HepG2 (cell line): ENCODE data around the gene SRSF7. TPM values are rescaled to one million over a fixed set of nuclear protein-coding genes. Genes with fewer than 3 reads are reported as not detected.

Experiments used
- EHMT2 ChIP-seq: fragments of 200-600 bp; sonication (generic); IDR thresholded peaks from 2 replicates; pipeline ENCODE4 v1.7.0; 2017; ENCODE audit warnings: antibody characterized with exemption, low read depth, low read length, borderline replicate concordance
- FOSL1 ChIP-seq: sonication (generic); formaldehyde crosslinking; IDR thresholded peaks from 2 replicates; pipeline ENCODE4 v1.9.0; 2021; ENCODE audit warnings: missing genetic modification reagents, borderline replicate concordance
- GABPA ChIP-seq, 2 experiments: IDR thresholded peaks; 2 replicates each; pipeline ENCODE4 v1.6.1; 2011 to 2016; ENCODE audit warnings: low read depth in 2 of 2, low read length in 1 of 2, missing biosample characterization in 1 of 2, missing genetic modification characterization in 1 of 2
- HOXA5 ChIP-seq: sonication (generic); formaldehyde crosslinking; IDR thresholded peaks from 2 replicates; pipeline ENCODE4 v1.4.0; 2020; ENCODE audit warnings: missing genetic modification reagents
- KAT7 ChIP-seq: IDR thresholded peaks from 2 replicates; pipeline ENCODE4 v1.6.1; 2018; ENCODE audit warnings: borderline replicate concordance, missing compliant biosample characterization
- LCORL ChIP-seq, 2 experiments: fragments of 450-650 bp in 1 of 2; sonication (generic) in 1 of 2; formaldehyde crosslinking in 1 of 2; IDR thresholded peaks; 2 replicates each; pipeline versions ENCODE4 v1.5.0 to v1.6.1; 2017 to 2020; ENCODE audit warnings: antibody characterized with exemption in 1 of 2, missing genetic modification reagents in 1 of 2
- MEF2D ChIP-seq: sonication (generic); formaldehyde crosslinking; IDR thresholded peaks from 2 replicates; pipeline ENCODE4 v1.5.1; 2020; ENCODE audit warnings: mild to moderate bottlenecking, missing genetic modification reagents
- POLR2AphosphoS2 ChIP-seq: IDR thresholded peaks from 2 replicates; pipeline ENCODE4 v1.6.1; 2011; ENCODE audit warnings: low read depth, low read length, improper control_type of control experiment
- SALL1 ChIP-seq: sonication (generic); formaldehyde crosslinking; IDR thresholded peaks from 2 replicates; pipeline ENCODE4 v1.8.0; 2022; ENCODE audit warnings: mild to moderate bottlenecking, missing genetic modification reagents
- SYNCRIP ChIP-seq: fragments of 200-400 bp; formaldehyde crosslinking; IDR thresholded peaks from 2 replicates; pipeline ENCODE4 v1.6.1; 2018; ENCODE audit warnings: mild to moderate bottlenecking, low read depth, low read length; ENCODE audit not compliant: insufficient read depth
- TGIF2 ChIP-seq: IDR thresholded peaks from 2 replicates; pipeline ENCODE4 v1.6.1; 2016; ENCODE audit warnings: control low read depth, missing compliant biosample characterization
- THAP11 ChIP-seq: IDR thresholded peaks from 2 replicates; pipeline ENCODE4 v1.6.1; 2016; ENCODE audit warnings: missing biosample characterization, missing genetic modification reagents
- TRIM24 ChIP-seq: sonication (generic); formaldehyde crosslinking; IDR thresholded peaks from 2 replicates; pipeline ENCODE4 v1.8.0; 2022; ENCODE audit warnings: mild to moderate bottlenecking, missing genetic modification reagents
- ZBTB3 ChIP-seq: sonication (generic); formaldehyde crosslinking; IDR thresholded peaks from 2 replicates; pipeline ENCODE4 v1.4.0; 2020; ENCODE audit warnings: low read depth, mild to moderate bottlenecking, moderate library complexity, missing genetic modification reagents, borderline replicate concordance
- ZFX ChIP-seq: sonication (generic); formaldehyde crosslinking; IDR thresholded peaks from 2 replicates; pipeline ENCODE4 v1.4.0; 2020; ENCODE audit warnings: mild to moderate bottlenecking, low read depth, missing genetic modification reagents, moderate library complexity
- ZKSCAN8 ChIP-seq: IDR thresholded peaks from 2 replicates; pipeline ENCODE4 v1.6.1; 2016; ENCODE audit warnings: borderline replicate concordance, missing genetic modification reagents, missing compliant biosample characterization
- ZNF207 ChIP-seq: fragments of 450-650 bp; IDR thresholded peaks from 2 replicates; pipeline ENCODE4 v1.6.1; 2016; ENCODE audit warnings: antibody characterized with exemption, borderline replicate concordance
- ZNF274 ChIP-seq: sonication (generic); formaldehyde crosslinking; IDR thresholded peaks from 2 replicates; pipeline ENCODE4 v1.5.1; 2020; ENCODE audit warnings: mild to moderate bottlenecking, missing genetic modification reagents
- ZNF510 ChIP-seq: sonication (generic); formaldehyde crosslinking; IDR thresholded peaks from 2 replicates; pipeline ENCODE4 v1.4.0; 2020; ENCODE audit warnings: low read depth, mild to moderate bottlenecking, missing genetic modification reagents
- ZNF546 ChIP-seq: sonication (generic); formaldehyde crosslinking; conservative IDR thresholded peaks from 2 replicates; pipeline ENCODE4 v1.8.1; 2023; ENCODE audit warnings: mild to moderate bottlenecking, missing genetic modification reagents
- ZNF839 ChIP-seq: sonication (generic); formaldehyde crosslinking; IDR thresholded peaks from 2 replicates; pipeline ENCODE4 v1.4.0; 2020; ENCODE audit warnings: missing genetic modification reagents, mild to moderate bottlenecking, borderline replicate concordance
- ZNF878 ChIP-seq: sonication (generic); formaldehyde crosslinking; IDR thresholded peaks from 2 replicates; pipeline ENCODE4 v1.8.1; 2023; ENCODE audit warnings: mild to moderate bottlenecking, missing genetic modification reagents, moderate library complexity
- polyA plus RNA-seq, 8 experiments: library from polyadenylated mRNA; depleted of rRNA in 3 of 8; stranded (reverse) in 7 of 8; unstranded in 1 of 8; fragments of >200 nt; fragmentation: Illumina TruSeq in 4 of 8; extraction: Trizol in 4 of 8; gene quantifications; 2 replicates each; pipeline versions ENCODE4 v1.2.1 to v1.2.3, GENCODE V29; 2011 to 2016; ENCODE audit warnings: low read depth in 4 of 8, missing spikeins in 1 of 8, mixed read lengths in 1 of 8; ENCODE audit not compliant: insufficient read depth in 1 of 8
- total RNA-seq, 5 experiments: library from RNA; depleted of rRNA; stranded (reverse); fragments of >200 nt; fragmentation: Illumina TruSeq; extraction: Trizol; gene quantifications; 2 replicates each; pipeline ENCODE4 v1.2.3, GENCODE V29; 2016; ENCODE audit warnings: low read depth in 1 of 5
- TF ChIP-seq, protein P1 (sequence below): sonication (generic); formaldehyde crosslinking; IDR thresholded peaks from 2 replicates; pipeline ENCODE4 v1.9.0; 2021; ENCODE audit warnings: missing genetic modification reagents, mild to moderate bottlenecking, borderline replicate concordance
- TF ChIP-seq, protein P2 (sequence below): sonication (generic); formaldehyde crosslinking; IDR thresholded peaks from 2 replicates; pipeline ENCODE4 v1.4.0; 2020; ENCODE audit warnings: missing genetic modification reagents
- TF ChIP-seq, protein P3 (sequence below): sonication (generic); formaldehyde crosslinking; IDR thresholded peaks from 2 replicates; pipeline ENCODE4 v1.4.0; 2020; ENCODE audit warnings: missing genetic modification reagents

The SRSF7 gene
- total and polyA plus RNA-seq, 2 of the 13 experiments (the other 11 are each of a cell fraction or from before 2014, with no cell fraction given) = 172 to 275 TPM

DNA sequence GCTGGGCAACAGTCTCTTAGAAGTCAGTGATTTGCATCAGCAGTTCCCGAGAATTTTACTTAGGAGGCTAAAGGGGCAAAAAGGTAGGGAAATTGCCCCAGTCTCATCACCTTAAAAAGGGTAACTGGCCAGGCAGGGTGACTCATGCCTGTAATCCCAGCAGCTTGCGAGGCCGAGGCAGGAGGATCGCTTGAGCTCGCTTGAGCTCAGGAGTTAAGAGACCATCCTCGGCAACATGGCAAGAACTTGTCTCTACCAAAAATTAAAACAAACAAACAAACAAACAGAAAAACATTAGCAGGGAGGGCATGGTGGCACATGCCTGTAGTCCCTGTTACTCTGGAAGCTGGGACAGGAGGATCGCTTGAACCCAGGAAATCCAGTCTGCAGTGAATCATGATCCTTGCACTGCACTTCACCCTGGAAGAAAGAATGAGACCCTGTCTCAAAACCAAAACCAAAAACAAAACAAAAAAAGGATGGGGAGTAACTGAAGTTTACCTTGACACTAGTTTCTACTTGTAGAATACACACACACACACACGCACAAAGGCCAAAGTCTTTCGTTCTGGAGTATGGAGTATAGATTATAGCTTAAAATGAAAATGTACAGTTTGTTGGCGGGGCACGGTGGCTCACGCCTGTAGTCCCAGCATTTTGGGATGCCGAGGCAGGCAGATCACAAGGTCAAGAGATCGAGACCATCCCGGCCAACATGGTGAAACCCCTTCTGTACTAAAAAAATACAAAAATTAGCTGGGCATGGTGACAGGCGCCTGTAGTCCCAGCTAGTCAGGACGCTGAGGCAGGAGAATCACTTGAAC is 24.1 kb upstream of the SRSF7 start (continued):
- TF ChIP-seq HOXA5 (CRISPR knock-in tag) (no peak), TRIM24 (CRISPR knock-in tag) (no peak), ZNF274 (CRISPR knock-in tag) (no peak), THAP11 (CRISPR knock-in tag) (0 out of 2 replicates have a peak, but pooled peaks have one; percentile 10), GABPA (IDR thresholded peaks at IDR 0.05; ENCODE audit: low read depth, low read length) (no peak), GABPA (CRISPR knock-in tag; IDR thresholded peaks at IDR 0.05; ENCODE audit: low read depth) (no peak), FOSL1 (no peak), ZKSCAN8 (CRISPR knock-in tag) (no peak), TGIF2 (CRISPR knock-in tag) (no peak), MEF2D (peak; percentile 51; the same call in 1 of the 2 replicates), SYNCRIP (no peak), KAT7 (no peak), ZFX (CRISPR knock-in tag) (peak; percentile 31; the same call in 1 of the 2 replicates), ZNF546 (0 out of 2 replicates have a peak, but pooled peaks have one; percentile 43), ZBTB3 (CRISPR knock-in tag) (no peak), ZNF878 (CRISPR knock-in tag) (no peak), POLR2AphosphoS2 (no peak), ZNF839 (CRISPR knock-in tag) (no peak), LCORL (IDR thresholded peaks at IDR 0.05) (peak; percentile 58; the same call in 1 of the 2 replicates), LCORL (CRISPR knock-in tag; IDR thresholded peaks at IDR 0.05) (no peak; the same call in 1 of the 2 replicates), SALL1 (CRISPR knock-in tag) (peak; percentile 58), EHMT2 (no peak), ZNF510 (no peak), ZNF207 (no peak)
- TF ChIP-seq, protein P1, sequence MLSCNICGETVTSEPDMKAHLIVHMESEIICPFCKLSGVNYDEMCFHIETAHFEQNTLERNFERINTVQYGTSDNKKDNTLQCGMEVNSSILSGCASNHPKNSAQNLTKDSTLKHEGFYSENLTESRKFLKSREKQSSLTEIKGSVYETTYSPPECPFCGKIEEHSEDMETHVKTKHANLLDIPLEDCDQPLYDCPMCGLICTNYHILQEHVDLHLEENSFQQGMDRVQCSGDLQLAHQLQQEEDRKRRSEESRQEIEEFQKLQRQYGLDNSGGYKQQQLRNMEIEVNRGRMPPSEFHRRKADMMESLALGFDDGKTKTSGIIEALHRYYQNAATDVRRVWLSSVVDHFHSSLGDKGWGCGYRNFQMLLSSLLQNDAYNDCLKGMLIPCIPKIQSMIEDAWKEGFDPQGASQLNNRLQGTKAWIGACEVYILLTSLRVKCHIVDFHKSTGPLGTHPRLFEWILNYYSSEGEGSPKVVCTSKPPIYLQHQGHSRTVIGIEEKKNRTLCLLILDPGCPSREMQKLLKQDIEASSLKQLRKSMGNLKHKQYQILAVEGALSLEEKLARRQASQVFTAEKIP (CRISPR knock-in tag) = no peak
- TF ChIP-seq, protein P2, sequence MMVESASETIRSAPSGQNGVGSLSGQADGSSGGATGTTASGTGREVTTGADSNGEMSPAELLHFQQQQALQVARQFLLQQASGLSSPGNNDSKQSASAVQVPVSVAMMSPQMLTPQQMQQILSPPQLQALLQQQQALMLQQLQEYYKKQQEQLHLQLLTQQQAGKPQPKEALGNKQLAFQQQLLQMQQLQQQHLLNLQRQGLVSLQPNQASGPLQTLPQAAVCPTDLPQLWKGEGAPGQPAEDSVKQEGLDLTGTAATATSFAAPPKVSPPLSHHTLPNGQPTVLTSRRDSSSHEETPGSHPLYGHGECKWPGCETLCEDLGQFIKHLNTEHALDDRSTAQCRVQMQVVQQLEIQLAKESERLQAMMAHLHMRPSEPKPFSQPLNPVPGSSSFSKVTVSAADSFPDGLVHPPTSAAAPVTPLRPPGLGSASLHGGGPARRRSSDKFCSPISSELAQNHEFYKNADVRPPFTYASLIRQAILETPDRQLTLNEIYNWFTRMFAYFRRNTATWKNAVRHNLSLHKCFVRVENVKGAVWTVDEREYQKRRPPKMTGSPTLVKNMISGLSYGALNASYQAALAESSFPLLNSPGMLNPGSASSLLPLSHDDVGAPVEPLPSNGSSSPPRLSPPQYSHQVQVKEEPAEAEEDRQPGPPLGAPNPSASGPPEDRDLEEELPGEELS (CRISPR knock-in tag) = 0 out of 2 replicates have a peak, but pooled peaks have one; percentile 10
- TF ChIP-seq, protein P3, sequence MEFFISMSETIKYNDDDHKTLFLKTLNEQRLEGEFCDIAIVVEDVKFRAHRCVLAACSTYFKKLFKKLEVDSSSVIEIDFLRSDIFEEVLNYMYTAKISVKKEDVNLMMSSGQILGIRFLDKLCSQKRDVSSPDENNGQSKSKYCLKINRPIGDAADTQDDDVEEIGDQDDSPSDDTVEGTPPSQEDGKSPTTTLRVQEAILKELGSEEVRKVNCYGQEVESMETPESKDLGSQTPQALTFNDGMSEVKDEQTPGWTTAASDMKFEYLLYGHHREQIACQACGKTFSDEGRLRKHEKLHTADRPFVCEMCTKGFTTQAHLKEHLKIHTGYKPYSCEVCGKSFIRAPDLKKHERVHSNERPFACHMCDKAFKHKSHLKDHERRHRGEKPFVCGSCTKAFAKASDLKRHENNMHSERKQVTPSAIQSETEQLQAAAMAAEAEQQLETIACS (CRISPR knock-in tag) = no peak
